Measurements from ENCODE around the gene FKBP5. TPM values are rescaled to one million over a fixed set of nuclear protein-coding genes. Genes with fewer than 3 reads are reported as not detected.

FKBP5 gene
- polyA plus RNA-seq, 1 donor from 2014 or later = 1.2 TPM

- Histone ChIP-seq H2AFZ (ENCODE audit: low read depth, low read length) (no peak overlapping the region), H3K27me3 (ENCODE audit: insufficient read depth, low read depth, low read length) (no peaks in the 10 kb centered on the region), H3K9me2 (ENCODE audit: insufficient read depth, low read length) (no peaks in the 10 kb centered on the region), H3F3A (ENCODE audit: insufficient read depth, low read length, poor library complexity, severe bottlenecking) (no peaks in the 10 kb centered on the region), H3K79me2 (replicated peaks; ENCODE audit: insufficient read depth, low read length) (no peaks in the 10 kb centered on the region), H3K36me3 (ENCODE audit: insufficient read depth, low read length) (no peaks in the 10 kb centered on the region), H4K20me1 (ENCODE audit: insufficient read depth) (no peaks in the 10 kb centered on the region), H3K4me2 (ENCODE audit: low read length) (no peak overlapping the region), H3K4me3 (ENCODE audit: low read length) (no peak overlapping the region), H3K9me3 (ENCODE audit: low read length) (no peaks in the 10 kb centered on the region), H3K9ac (ENCODE audit: low read length) (no peak overlapping the region), H3K27ac (ENCODE audit: low read length) (no peak overlapping the region)
- TF ChIP-seq POLR2AphosphoS5 (IDR thresholded peaks at IDR 0.05) (no peak), SMC3 (conservative IDR thresholded peaks at IDR 0.05; ENCODE audit: poor library complexity) (no peak)
Observed at GRCh38 chr6:35601331-35602132, 87.2 kb downstream of the FKBP5 start.

GRCh38 chr6:35600659-35601125, 88.0 kb downstream of the FKBP5 start:
- H3K4me3 ChIP-seq (ENCODE audit: low read length) = no peak overlapping the region
- H3K9ac ChIP-seq (ENCODE audit: low read length) = no peak overlapping the region
- no peaks in the 10 kb centered on the region for H3K9me2 ChIP-seq (ENCODE audit: insufficient read depth, low read length)
- no peaks in the 10 kb centered on the region for H3K79me2 ChIP-seq (replicated peaks; ENCODE audit: insufficient read depth, low read length)
- H3K4me2 ChIP-seq (ENCODE audit: low read length) = no peak overlapping the region
- H2AFZ ChIP-seq (ENCODE audit: low read depth, low read length) = no peak overlapping the region
- TF ChIP-seq RAD21 (conservative IDR thresholded peaks at IDR 0.05) (no peak), REST (IDR thresholded peaks at IDR 0.05; ENCODE audit: borderline replicate concordance) (no peak), POLR2AphosphoS5 (IDR thresholded peaks at IDR 0.05) (no peak), MXI1 (conservative IDR thresholded peaks at IDR 0.05; ENCODE audit: poor library complexity, severe bottlenecking) (no peak), CTCF (IDR thresholded peaks at IDR 0.05; ENCODE audit: poor library complexity, severe bottlenecking) (no peak)
- H3K9me3 ChIP-seq (ENCODE audit: low read length) = no peaks in the 10 kb centered on the region
- H3F3A ChIP-seq (ENCODE audit: insufficient read depth, low read length, poor library complexity, severe bottlenecking) = no peaks in the 10 kb centered on the region
- H3K27me3 ChIP-seq (ENCODE audit: insufficient read depth, low read depth, low read length) = no peaks in the 10 kb centered on the region
- no peak overlapping the region for H3K27ac ChIP-seq (ENCODE audit: low read length)
- no peaks in the 10 kb centered on the region for H3K36me3 ChIP-seq (ENCODE audit: insufficient read depth, low read length)
- no peaks in the 10 kb centered on the region for H4K20me1 ChIP-seq (ENCODE audit: insufficient read depth)

All from neural cell (in vitro differentiated cells).